H1 (cell line): ENCODE results near the gene PRR5L. TPM values are rescaled to one million over a fixed set of nuclear protein-coding genes. Genes with fewer than 3 reads are reported as not detected.

Source experiments
- CTCF ChIA-PET: fragments of 300-600 bp; sonication (Branson Sonifier 250); formaldehyde crosslinking; loops from one replicate; lab custom pipeline; 2021; ENCODE audit not compliant: partially characterized antibody; lab: Charles Lee
- POLR2A ChIA-PET: fragments of 300-600 bp; sonication (Branson Sonifier 250); formaldehyde crosslinking; loops from one replicate; lab custom pipeline; 2021; ENCODE audit warnings: inconsistent platforms; ENCODE audit not compliant: partially characterized antibody; lab: Charles Lee
- DNase-seq, 2 experiments: peaks; one replicate each; pipeline versions ENCODE4 v3.0.0 to v3.0.0-alpha.2; 2010 to 2022; ENCODE audit warnings: low spot score in 2 of 2, low read depth in 1 of 2, mixed read lengths in 1 of 2
- FAIRE-seq: peaks from 2 replicates; lab custom pipeline; 2011; peaks lifted over from hg19 to GRCh38; lab: Jason Lieb, UNC
- H2AFZ ChIP-seq: 2 replicates; pipeline ENCODE4 v1.8.1; 2012; ENCODE audit warnings: low read length, inconsistent platforms
- H2AK5ac ChIP-seq: 2 replicates; pipeline ENCODE4 v1.6.1; 2013; ENCODE audit warnings: low read depth, low read length
- H2BK120ac ChIP-seq: replicated peaks from 2 replicates; pipeline ENCODE3; 2013; ENCODE audit warnings: low read depth, low read length, inconsistent platforms
- H2BK12ac ChIP-seq: 2 replicates; pipeline ENCODE4 v1.6.1; 2013; ENCODE audit warnings: low read depth, low read length
- H2BK15ac ChIP-seq: 2 replicates; pipeline ENCODE4 v1.6.1; 2013; ENCODE audit warnings: low read length
- H2BK20ac ChIP-seq: 2 replicates; pipeline ENCODE4 v1.6.1; 2013; ENCODE audit warnings: low read length
- H2BK5ac ChIP-seq: 2 replicates; pipeline ENCODE4 v1.6.1; 2013; ENCODE audit warnings: low read depth, low read length
- H3K14ac ChIP-seq: 2 replicates; pipeline ENCODE4 v1.6.1; 2013; ENCODE audit warnings: inconsistent platforms; ENCODE audit not compliant: insufficient read length
- H3K18ac ChIP-seq: 2 replicates; pipeline ENCODE4 v1.6.1; 2013; ENCODE audit warnings: low read length; ENCODE audit errors: extremely low read depth
- H3K23ac ChIP-seq: 2 replicates; pipeline ENCODE4 v1.6.1; 2013; ENCODE audit warnings: inconsistent platforms; ENCODE audit not compliant: insufficient read length
- H3K23me2 ChIP-seq: 2 replicates; pipeline ENCODE4 v1.6.1; 2013; ENCODE audit warnings: low read depth, low read length
- H3K27ac ChIP-seq: 2 replicates; pipeline ENCODE4 v1.6.1; 2011; ENCODE audit warnings: low read depth, low read length, inconsistent platforms
- H3K27me3 ChIP-seq, 4 experiments: replicated peaks in 1 of 4; 1 replicate in 1 of 4; 2 replicates in 3 of 4; pipeline versions ENCODE4 v1.6.1 to v1.8.1; 2011 to 2013; ENCODE audit warnings: low read length in 3 of 4, mild to moderate bottlenecking in 3 of 4, inconsistent platforms in 2 of 4, mixed read lengths in 2 of 4, moderate library complexity in 1 of 4; ENCODE audit not compliant: control insufficient read depth in 3 of 4, insufficient read depth in 3 of 4; ENCODE audit errors: extremely low read depth in 1 of 4
- H3K36me3 ChIP-seq, 4 experiments: 2 replicates each; pipeline versions ENCODE4 v1.6.1 to v1.8.1; 2011 to 2013; ENCODE audit warnings: mild to moderate bottlenecking in 4 of 4, low read length in 3 of 4, moderate library complexity in 2 of 4, control low read depth in 1 of 4, inconsistent platforms in 1 of 4; ENCODE audit not compliant: insufficient read depth in 4 of 4, control insufficient read depth in 2 of 4
- H3K4ac ChIP-seq: replicated peaks from 2 replicates; pipeline ENCODE3; 2013; ENCODE audit warnings: low read length, low read depth, mixed read lengths, inconsistent platforms; ENCODE audit not compliant: insufficient read length
- H3K4me1 ChIP-seq, 4 experiments: replicated peaks in 1 of 4; 1 replicate in 1 of 4; 2 replicates in 3 of 4; pipeline versions ENCODE4 v1.6.1 to v1.8.1; 2011 to 2013; ENCODE audit warnings: low read length in 3 of 4, inconsistent platforms in 2 of 4, mixed read lengths in 1 of 4; ENCODE audit not compliant: insufficient read depth in 4 of 4, control insufficient read depth in 3 of 4
- H3K4me2 ChIP-seq, 2 experiments: 2 replicates each; pipeline versions ENCODE4 v1.6.1 to v1.8.1; 2011 to 2013; ENCODE audit warnings: low read depth in 2 of 2, low read length in 2 of 2, control low read depth in 1 of 2, inconsistent platforms in 1 of 2, mild to moderate bottlenecking in 1 of 2; ENCODE audit not compliant: insufficient read depth in 1 of 2
- H3K4me3 ChIP-seq, 4 experiments: fragments of 200-600, 300-600 bp in 1 of 4; sonication (generic), shearing (Covaris generic), sonication (Bioruptor Twin) in 1 of 4; 2 replicates each; pipeline versions ENCODE4 v1.5.1 to v1.8.1; 2011 to 2016; ENCODE audit warnings: low read length in 4 of 4, low read depth in 3 of 4, control low read depth in 2 of 4, inconsistent platforms in 2 of 4, mild to moderate bottlenecking in 2 of 4, mixed read lengths in 1 of 4, moderate library complexity in 1 of 4; ENCODE audit not compliant: insufficient read depth in 2 of 4; ENCODE audit errors: extremely low read depth in 1 of 4
- H3K56ac ChIP-seq: replicated peaks from 2 replicates; pipeline ENCODE3; 2013; ENCODE audit warnings: low read depth, mild to moderate bottlenecking, mixed read lengths, low read length, inconsistent platforms; ENCODE audit not compliant: insufficient read length
- H3K79me1 ChIP-seq: 2 replicates; pipeline ENCODE4 v1.6.1; 2013; ENCODE audit warnings: low read depth, low read length, control low read depth
- H3K79me2 ChIP-seq, 2 experiments: 2 replicates each; pipeline versions ENCODE4 v1.6.1 to v1.8.1; 2012 to 2013; ENCODE audit warnings: low read length in 2 of 2, mild to moderate bottlenecking in 2 of 2, inconsistent platforms in 1 of 2; ENCODE audit not compliant: insufficient read depth in 2 of 2, control insufficient read depth in 1 of 2
- H3K9ac ChIP-seq, 4 experiments: replicated peaks in 1 of 4; 1 replicate in 1 of 4; 2 replicates in 3 of 4; pipeline versions ENCODE4 v1.6.1 to v1.8.1; 2011 to 2013; ENCODE audit warnings: low read depth in 3 of 4, low read length in 3 of 4, control low read depth in 2 of 4, mild to moderate bottlenecking in 2 of 4, moderate library complexity in 2 of 4, inconsistent platforms in 1 of 4; ENCODE audit errors: extremely low read depth in 1 of 4
- H3K9me3 ChIP-seq, 2 experiments: 2 replicates each; pipeline versions ENCODE4 v1.6.1 to v1.8.1; 2012 to 2013; ENCODE audit warnings: mild to moderate bottlenecking in 2 of 2, moderate library complexity in 2 of 2, control low read depth in 1 of 2, inconsistent platforms in 1 of 2, low read depth in 1 of 2, low read length in 1 of 2, mixed read lengths in 1 of 2; ENCODE audit not compliant: insufficient read depth in 2 of 2
- H4K20me1 ChIP-seq, 2 experiments: replicated peaks in 1 of 2; 2 replicates each; pipeline versions ENCODE3 to v1.8.1; 2011 to 2013; ENCODE audit warnings: inconsistent platforms in 2 of 2, low read length in 2 of 2, mild to moderate bottlenecking in 1 of 2; ENCODE audit not compliant: insufficient read depth in 2 of 2, control insufficient read depth in 1 of 2
- H4K5ac ChIP-seq: 2 replicates; pipeline ENCODE4 v1.6.1; 2013; ENCODE audit warnings: low read length, low read depth, mixed read lengths, inconsistent platforms; ENCODE audit not compliant: insufficient read length
- H4K8ac ChIP-seq: 2 replicates; pipeline ENCODE4 v1.8.0; 2013; ENCODE audit warnings: mild to moderate bottlenecking, moderate library complexity, low read length, inconsistent platforms; ENCODE audit not compliant: insufficient read depth; ENCODE audit errors: extremely low read depth
- H4K91ac ChIP-seq: replicated peaks from 2 replicates; pipeline ENCODE3; 2013; ENCODE audit warnings: low read length, mixed read lengths, inconsistent platforms; ENCODE audit not compliant: insufficient read length
- CHD1 ChIP-seq: IDR thresholded peaks from 2 replicates; pipeline ENCODE4 v1.6.1; 2012; ENCODE audit warnings: low read depth, low read length, improper control_type of control experiment
- CTCF ChIP-seq, 3 experiments: IDR thresholded peaks; 1 replicate in 2 of 3; 2 replicates in 1 of 3; pipeline versions ENCODE4 v1.5.1 to v1.6.1; 2011; ENCODE audit warnings: low read length in 3 of 3, mild to moderate bottlenecking in 3 of 3, inconsistent platforms in 2 of 3, low read depth in 1 of 3, moderate library complexity in 1 of 3; ENCODE audit not compliant: insufficient read depth in 1 of 3; ENCODE audit errors: control extremely low read depth in 1 of 3
- EZH2 ChIP-seq: fragments of 200-600 bp; sonication (generic); IDR thresholded peaks from 2 replicates; pipeline ENCODE4 v1.7.1; 2012; ENCODE audit warnings: low read depth, mild to moderate bottlenecking, moderate library complexity, low read length, inconsistent platforms; ENCODE audit not compliant: severe bottlenecking
- JUND ChIP-seq: IDR thresholded peaks from 2 replicates; pipeline ENCODE4 v1.6.1; 2011; ENCODE audit warnings: mild to moderate bottlenecking, improper control_type of control experiment, low read length
- RBBP5 ChIP-seq: IDR thresholded peaks from 2 replicates; pipeline ENCODE4 v1.7.1; 2012; ENCODE audit warnings: low read depth, mild to moderate bottlenecking, inconsistent platforms, low read length, moderate library complexity, borderline replicate concordance
- SIN3A ChIP-seq, 2 experiments: IDR thresholded peaks in 1 of 2; conservative IDR thresholded peaks in 1 of 2; 2 replicates each; pipeline ENCODE4 v1.6.1; 2011 to 2012; ENCODE audit warnings: low read length in 2 of 2, improper control_type of control experiment in 1 of 2, low read depth in 1 of 2, mild to moderate bottlenecking in 1 of 2
- SUZ12 ChIP-seq: fragments of 200-600 bp; sonication (generic); IDR thresholded peaks from 2 replicates; pipeline ENCODE4 v1.6.1; 2012; ENCODE audit warnings: mild to moderate bottlenecking, inconsistent platforms, low read length, moderate library complexity, mixed read lengths
- WGBS, 2 experiments: shearing (Covaris generic) in 1 of 2; methylation state at CpG; one replicate each; pipeline versions ENCODE4 v1.1.6 to v1.1.7; 2013 to 2015; ENCODE audit warnings: low lambda C conversion rate in 2 of 2, mixed read lengths in 2 of 2, inconsistent platforms in 1 of 2, low coverage in 1 of 2, missing lambda C conversion rate in 1 of 2; ENCODE audit not compliant: insufficient replicate concordance in 2 of 2, insufficient coverage in 1 of 2, insufficient read length in 1 of 2; ENCODE audit errors: extremely low coverage in 1 of 2, missing lambda C conversion rate in 1 of 2; 5-methylcytosine and 5-hydroxymethylcytosine counted together
- polyA plus RNA-seq, 7 experiments: library from polyadenylated mRNA; depleted of rRNA in 3 of 7; stranded (reverse) in 5 of 7; unstranded in 2 of 7; fragments of >200 nt in 5 of 7; fragments of 200-250 nt in 2 of 7; gene quantifications; 1 replicate in 5 of 7; 2 replicates in 1 of 7; 4 replicates in 1 of 7; pipeline versions ENCODE4 v1.2.1 to v1.2.3, GENCODE V29; 2011 to 2013; ENCODE audit warnings: missing spikeins in 2 of 7, mixed read lengths in 2 of 7
- total RNA-seq: library from RNA; stranded (reverse); fragmentation: NEBNext Ultra II Directional; extraction: Animal tissue kit (Norgen Biotek cat#: 25700); gene quantifications from 2 replicates; pipeline ENCODE4 v1.2.1, GENCODE V29; 2021

The PRR5L gene
- total and polyA plus RNA-seq, 2 of the 8 experiments (the other 6 are each of a cell fraction or from before 2014, with no cell fraction given) = 6.6 to 10.1 TPM

GRCh38 chr11:36341915-36342314 is 45.8 kb downstream of the PRR5L start:
- no peaks in the 10 kb centered on the region for H3K79me2 ChIP-seq
- no peak overlapping the region for H2BK12ac ChIP-seq
- no peak overlapping the region for H3K23ac ChIP-seq
- no peak overlapping the region for H2BK120ac ChIP-seq
- WGBS, 2 experiments = 79% methylated on average over 8 of the region's 8 CpGs; no CpG with 5 or more reads in 1 of the 2 experiments
- no peak overlapping the region for H3K18ac ChIP-seq
- H3K27me3 ChIP-seq = no peaks in the 10 kb centered on the region
- no peak for DNase-seq
- no peak overlapping the region for H2BK15ac ChIP-seq
- no peak overlapping the region for H3K4me2 ChIP-seq
- H4K20me1 ChIP-seq = no peaks in the 10 kb centered on the region
- no peak overlapping the region for H3K14ac ChIP-seq
- no peak overlapping the region for H3K4me3 ChIP-seq
- no peak overlapping the region for H4K8ac ChIP-seq
- TF ChIP-seq RBBP5 (no peak), SUZ12 (no peak), EZH2 (no peak), SIN3A (conservative IDR thresholded peaks at IDR 0.05 in 1 of 2, IDR thresholded peaks at IDR 0.05 in 1 of 2; ENCODE audit: low read depth in 1 of 2, low read length in 2 of 2) (no peak), CHD1 (no peak), JUND (no peak), CTCF (IDR thresholded peaks at IDR 0.05; ENCODE audit: control extremely low read depth in 1 of 3, insufficient read depth in 1 of 3, low read depth in 1 of 3, low read length in 3 of 3) (no peak)
- H3K9ac ChIP-seq = no peak overlapping the region
- H3K56ac ChIP-seq = no peak overlapping the region
- no peak overlapping the region for H4K5ac ChIP-seq
- no peak overlapping the region for H2AFZ ChIP-seq
- H3K36me3 ChIP-seq = no peaks in the 10 kb centered on the region
- H2BK20ac ChIP-seq = no peak overlapping the region
- H3K4me1 ChIP-seq = no peaks in the 10 kb centered on the region
- H3K23me2 ChIP-seq = no peaks in the 10 kb centered on the region
- CTCF ChIA-PET = interaction anchor here (0.5 to 2.0 kb wide), 6 partner anchors 9 to 210 kb away, joined by 3 to 5 read pairs (median 4); no protein-coding TSS in a partner anchor
- no peak overlapping the region for H3K4ac ChIP-seq
- H4K91ac ChIP-seq = no peak overlapping the region
- H3K9me3 ChIP-seq = no peaks in the 10 kb centered on the region
- no peaks in the 10 kb centered on the region for H3K79me1 ChIP-seq
- H2AK5ac ChIP-seq = no peak overlapping the region
- H3K27ac ChIP-seq = no peak overlapping the region
- POLR2A ChIA-PET = interaction anchor here (1.0 kb wide), 1 partner anchor 108 kb away, joined by 3 read pairs; no protein-coding TSS in a partner anchor
- no peak for FAIRE-seq
- no peak overlapping the region for H2BK5ac ChIP-seq
